Trophoblast cell (in vitro differentiated cells and primary cell): ENCODE results near the gene SLC2A14.
"Not testable (repeated sequence)": the region's sequence is repeated elsewhere in the genome, so short reads cannot be mapped to it uniquely, and the experiment has no call there.

Source experiments
- DNase-seq, 2 donors: peaks; one replicate each; pipeline ENCODE4 v3.0.0-alpha.2; 2016
- H2AFZ ChIP-seq: 2 replicates; pipeline ENCODE4 v1.6.1; 2013; ENCODE audit warnings: low read length, moderate library complexity, mild to moderate bottlenecking; ENCODE audit not compliant: insufficient read depth, poor library complexity
- H2AK5ac ChIP-seq: 2 replicates; pipeline ENCODE4 v1.6.1; 2013; ENCODE audit warnings: mild to moderate bottlenecking, low read length
- H2BK120ac ChIP-seq: 2 replicates; pipeline ENCODE4 v1.6.1; 2013; ENCODE audit warnings: low read length, mild to moderate bottlenecking, moderate library complexity; ENCODE audit not compliant: insufficient read depth, poor library complexity
- H2BK12ac ChIP-seq: 2 replicates; pipeline ENCODE4 v1.6.1; 2013; ENCODE audit warnings: mild to moderate bottlenecking, low read length, moderate library complexity
- H2BK5ac ChIP-seq: 2 replicates; pipeline ENCODE4 v1.6.1; 2013; ENCODE audit warnings: low read length, low read depth, moderate library complexity, mild to moderate bottlenecking; ENCODE audit not compliant: poor library complexity
- H3K14ac ChIP-seq: 2 replicates; pipeline ENCODE4 v1.6.1; 2013; ENCODE audit warnings: mild to moderate bottlenecking, low read length
- H3K18ac ChIP-seq: 2 replicates; pipeline ENCODE4 v1.6.1; 2013; ENCODE audit warnings: mild to moderate bottlenecking, low read length
- H3K23ac ChIP-seq: 2 replicates; pipeline ENCODE4 v1.6.1; 2013; ENCODE audit warnings: low read length
- H3K27ac ChIP-seq: 2 replicates; pipeline ENCODE4 v1.5.1; 2013; ENCODE audit warnings: low read depth, mild to moderate bottlenecking, inconsistent platforms, low read length, moderate library complexity
- H3K27me3 ChIP-seq: 2 replicates; pipeline ENCODE4 v1.6.1; 2013; ENCODE audit warnings: inconsistent platforms, mild to moderate bottlenecking, low read length, moderate library complexity; ENCODE audit not compliant: insufficient read depth
- H3K36me3 ChIP-seq, 2 experiments: 1 replicate in 1 of 2; 2 replicates in 1 of 2; pipeline ENCODE4 v1.6.1; 2013; ENCODE audit warnings: low read length in 2 of 2, mild to moderate bottlenecking in 2 of 2, moderate library complexity in 1 of 2; ENCODE audit not compliant: insufficient read depth in 2 of 2, control insufficient read depth in 1 of 2
- H3K4ac ChIP-seq: 2 replicates; pipeline ENCODE4 v1.6.1; 2013; ENCODE audit warnings: low read depth, mild to moderate bottlenecking, low read length, moderate library complexity
- H3K4me1 ChIP-seq, 2 experiments: 1 replicate in 1 of 2; 2 replicates in 1 of 2; pipeline ENCODE4 v1.6.1; 2013; ENCODE audit warnings: low read length in 2 of 2, mild to moderate bottlenecking in 2 of 2, moderate library complexity in 1 of 2; ENCODE audit not compliant: insufficient read depth in 2 of 2, control insufficient read depth in 1 of 2
- H3K4me2 ChIP-seq: 2 replicates; pipeline ENCODE4 v1.6.1; 2013; ENCODE audit warnings: inconsistent platforms, mild to moderate bottlenecking, low read length, moderate library complexity
- H3K4me3 ChIP-seq: 2 replicates; pipeline ENCODE4 v1.5.1; 2013; ENCODE audit warnings: mild to moderate bottlenecking, low read depth, low read length, inconsistent platforms
- H3K79me1 ChIP-seq: one replicate; pipeline ENCODE4 v1.6.1; 2013; ENCODE audit warnings: low read length
- H3K79me2 ChIP-seq: 2 replicates; pipeline ENCODE4 v1.6.1; 2013; ENCODE audit warnings: low read length, mild to moderate bottlenecking; ENCODE audit not compliant: control insufficient read depth, insufficient read depth, poor library complexity
- H3K9ac ChIP-seq: 2 replicates; pipeline ENCODE4 v1.6.1; 2013; ENCODE audit warnings: mild to moderate bottlenecking, low read length
- H3K9me3 ChIP-seq: 2 replicates; pipeline ENCODE4 v1.6.1; 2013; ENCODE audit warnings: low read depth, mild to moderate bottlenecking, control low read depth, inconsistent platforms, low read length; ENCODE audit not compliant: insufficient read depth
- H4K12ac ChIP-seq: 2 replicates; pipeline ENCODE4 v1.6.1; 2013; ENCODE audit warnings: low read depth, mild to moderate bottlenecking, low read length, moderate library complexity
- H4K8ac ChIP-seq: 2 replicates; pipeline ENCODE4 v1.6.1; 2013; ENCODE audit warnings: low read depth, mild to moderate bottlenecking, low read length, moderate library complexity
- H4K91ac ChIP-seq: one replicate; pipeline ENCODE4 v1.6.1; 2013; ENCODE audit warnings: low read depth, mild to moderate bottlenecking, low read length, moderate library complexity
- WGBS: extraction: QIAGEN DNeasy Blood & Tissue Kit; methylation state at CpG from one replicate; pipeline ENCODE4 v1.1.7; 2013; ENCODE audit warnings: missing lambda C conversion rate; ENCODE audit not compliant: insufficient read length, insufficient coverage; ENCODE audit errors: extremely low coverage; 5-methylcytosine and 5-hydroxymethylcytosine counted together

SLC2A14 gene

DNA sequence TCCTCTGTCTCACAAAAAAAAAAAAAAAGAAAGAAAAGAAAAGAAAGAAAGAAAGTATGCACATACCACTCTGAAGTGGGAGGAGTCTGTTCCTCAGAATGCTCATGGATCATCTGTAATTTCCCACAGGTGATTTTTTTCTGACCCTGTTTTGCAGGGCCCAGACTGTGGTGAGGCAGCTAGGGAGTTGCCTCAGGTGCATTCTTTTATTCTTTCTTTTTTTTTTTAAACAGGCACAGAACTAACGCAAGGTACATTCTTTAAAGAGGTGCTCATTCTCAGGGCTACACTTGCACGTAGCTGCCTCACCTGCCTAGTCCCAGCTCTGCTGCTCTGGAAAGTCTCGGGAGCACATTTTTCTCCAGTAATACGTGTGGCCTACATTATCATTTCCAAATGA, 47.0 kb downstream of the SLC2A14 start:
- Histone ChIP-seq H3K79me1 (peaks cover 13% of the 10 kb centered on the region), H3K27ac (peak overlapping the region; percentile 94)
- H2BK120ac ChIP-seq, H4K8ac ChIP-seq, H3K4me2 ChIP-seq, H4K12ac ChIP-seq, H3K18ac ChIP-seq, H2AFZ ChIP-seq, H3K79me2 ChIP-seq, H3K9me3 ChIP-seq, H3K14ac ChIP-seq, H3K9ac ChIP-seq, H3K4me3 ChIP-seq, H4K91ac ChIP-seq, H3K36me3 ChIP-seq, H3K27me3 ChIP-seq, H2BK5ac ChIP-seq, H2AK5ac ChIP-seq, H3K4me1 ChIP-seq, H3K4ac ChIP-seq, H2BK12ac ChIP-seq, H3K23ac ChIP-seq: not testable (repeated sequence)
- no CpG with 5 or more reads among the region's 4 CpGs for WGBS
- DNase-seq: peak; percentile 80 to 97

DNA sequence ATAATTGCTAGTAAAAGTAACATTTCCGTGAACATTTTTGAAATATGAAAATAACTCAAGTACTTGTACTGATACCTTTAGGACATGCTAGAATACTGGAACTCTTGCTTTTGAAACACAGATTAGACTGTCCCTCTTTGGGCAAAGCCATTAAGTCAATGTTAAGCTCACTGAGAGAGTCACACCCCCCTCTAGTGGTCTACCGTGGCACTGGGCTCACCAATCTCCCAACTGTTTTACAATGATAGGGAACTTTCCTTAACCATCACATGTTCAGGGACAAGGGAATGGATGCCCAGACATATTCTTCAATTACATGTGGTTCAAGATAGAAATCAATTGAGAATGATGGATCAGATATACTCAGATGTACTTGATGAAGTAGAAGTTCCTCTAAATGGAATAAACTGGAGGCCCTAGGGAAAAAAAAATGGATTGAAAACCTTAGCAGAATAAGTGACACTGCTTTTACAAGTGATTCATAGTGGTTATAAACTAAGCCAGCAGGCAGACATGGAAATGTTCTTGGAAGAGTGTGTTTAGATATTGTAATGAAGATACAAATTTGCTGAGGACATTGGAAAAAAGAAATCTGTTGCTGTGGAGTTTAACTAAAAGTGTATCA, 65.7 kb downstream of the SLC2A14 start:
- WGBS: no CpG with 5 or more reads among the region's 2 CpGs
- no peak overlapping the region for H4K91ac ChIP-seq
- peaks cover 1% of the 10 kb centered on the region for H3K79me1 ChIP-seq
- H3K27me3 ChIP-seq: no peaks in the 10 kb centered on the region
- H3K27ac ChIP-seq: no peak overlapping the region
- H3K36me3 ChIP-seq: no peaks in the 10 kb centered on the region
- no peaks in the 10 kb centered on the region for H3K9me3 ChIP-seq
- no peak overlapping the region for H4K8ac ChIP-seq
- no peak overlapping the region for H3K4ac ChIP-seq
- no peak overlapping the region for H3K9ac ChIP-seq
- no peak overlapping the region for H3K18ac ChIP-seq
- no peak overlapping the region for H2BK5ac ChIP-seq
- H2BK12ac ChIP-seq: no peak overlapping the region
- no peak overlapping the region for H3K4me3 ChIP-seq
- no peak overlapping the region for H3K4me2 ChIP-seq
- no peak overlapping the region for H2AFZ ChIP-seq
- no peak overlapping the region for H3K23ac ChIP-seq
- H4K12ac ChIP-seq: no peak overlapping the region
- DNase-seq: peak; percentile 75 to 91
- H3K79me2 ChIP-seq: no peaks in the 10 kb centered on the region
- H2AK5ac ChIP-seq: no peak overlapping the region
- H2BK120ac ChIP-seq: no peak overlapping the region
- peaks cover 0 to 5% of the 10 kb centered on the region in 2 experiments for H3K4me1 ChIP-seq
- no peak overlapping the region for H3K14ac ChIP-seq

DNA sequence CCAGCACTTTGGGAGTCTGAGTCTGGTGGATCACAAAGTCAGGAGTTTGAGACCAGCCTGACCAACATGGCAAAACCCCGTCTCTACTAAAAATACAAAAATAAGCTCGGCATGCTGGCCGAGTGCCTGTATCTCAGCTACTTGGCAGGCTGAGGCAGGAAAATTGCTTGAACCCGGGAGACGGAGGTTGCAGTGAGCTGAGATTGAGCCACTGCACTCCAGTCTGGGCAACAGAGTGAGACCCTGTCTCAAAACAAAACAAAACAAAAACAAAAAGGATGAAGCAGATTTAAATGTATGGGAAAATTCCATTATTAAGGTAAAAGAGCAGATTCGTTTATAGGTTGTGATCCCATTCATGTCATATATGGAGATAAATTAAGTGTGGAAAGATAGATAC, 66.4 kb downstream of the SLC2A14 start:
- not testable (repeated sequence) for H3K4me3 ChIP-seq, H3K18ac ChIP-seq, H4K8ac ChIP-seq, H3K79me1 ChIP-seq, H3K4me1 ChIP-seq, H4K12ac ChIP-seq, H2AK5ac ChIP-seq, H3K27me3 ChIP-seq, H3K27ac ChIP-seq, H2BK120ac ChIP-seq, H3K9me3 ChIP-seq, H2AFZ ChIP-seq, H2BK12ac ChIP-seq, H4K91ac ChIP-seq, DNase-seq, H3K4ac ChIP-seq, H3K14ac ChIP-seq, H2BK5ac ChIP-seq, H3K79me2 ChIP-seq, H3K9ac ChIP-seq, H3K36me3 ChIP-seq, H3K23ac ChIP-seq, H3K4me2 ChIP-seq
- no CpG with 5 or more reads among the region's 6 CpGs for WGBS

DNA sequence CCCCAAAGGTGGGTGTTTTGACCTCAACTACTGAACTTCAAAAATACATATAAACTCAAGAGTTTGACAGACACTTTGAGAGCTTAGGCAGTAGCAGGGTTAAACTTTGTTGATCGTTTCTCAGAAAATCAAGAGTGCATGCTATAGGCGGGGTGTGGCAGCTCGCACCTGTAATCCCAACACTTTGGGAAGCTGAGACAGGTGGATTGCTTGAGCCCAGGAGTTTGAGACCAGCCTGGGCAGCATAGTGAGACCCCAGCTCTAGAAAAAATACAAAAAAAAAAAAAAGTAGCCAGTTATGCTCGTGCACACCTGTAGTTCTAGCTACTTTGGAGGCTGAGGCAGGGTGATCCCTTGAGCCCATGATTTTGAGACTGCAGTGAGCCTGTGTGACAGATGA, 71.3 kb downstream of the SLC2A14 start:
- Histone ChIP-seq H3K27me3 (no peaks in the 10 kb centered on the region), H3K18ac (no peak overlapping the region), H3K79me2 (no peaks in the 10 kb centered on the region), H2BK12ac (no peak overlapping the region), H3K79me1 (no peaks in the 10 kb centered on the region), H3K9ac (no peak overlapping the region), H2BK5ac (no peak overlapping the region), H2AK5ac (no peak overlapping the region), H3K9me3 (no peaks in the 10 kb centered on the region), H3K23ac (no peak overlapping the region), H2BK120ac (no peak overlapping the region), H2AFZ (no peak overlapping the region), H4K91ac (no peak overlapping the region), H3K4me1 (peaks cover 2 to 3% of the 10 kb centered on the region in 2 experiments), H4K12ac (no peak overlapping the region), H3K36me3 (no peaks in the 10 kb centered on the region), H3K27ac (no peak overlapping the region), H3K4me2 (no peak overlapping the region), H3K4me3 (no peak overlapping the region), H3K4ac (no peak overlapping the region), H4K8ac (no peak overlapping the region), H3K14ac (no peak overlapping the region)
- DNase-seq: no peak
- WGBS: no CpG with 5 or more reads among the region's 4 CpGs
